HCT116 (cell line): ENCODE measurements around the gene CACNA2D3. TPM values are rescaled to one million over a fixed set of nuclear protein-coding genes. Genes with fewer than 3 reads are reported as not detected.

ENCODE experiments used
- ATAC-seq: fragments of 200-7000 bp; cut with Tn5 transposase; 2 replicates; pipeline ENCODE4 v1.9.1; 2020; ENCODE audit warnings: mild to moderate bottlenecking, moderate library complexity
- BruUV-seq: library from RNA; stranded (reverse); fragments of 400-500 nt; replicated peaks from 2 replicates; lab custom pipeline; 2021; lab: Mats Ljungman, UMichigan
- CTCF ChIA-PET: fragments of 300-600 bp; sonication (Branson Sonifier 250); formaldehyde crosslinking; loops from one replicate; lab custom pipeline; 2021; ENCODE audit warnings: antibody characterized with exemption; lab: Charles Lee
- POLR2A ChIA-PET: fragments of 300-600, 350-600 bp; sonication (Branson Sonifier 250); formaldehyde crosslinking; loops from one replicate; lab custom pipeline; 2021; ENCODE audit warnings: antibody characterized with exemption; lab: Charles Lee
- RAD21 ChIA-PET, 2 experiments: fragments of 300-600 bp; sonication (Branson Sonifier 250); formaldehyde crosslinking; loops; one replicate each; lab custom pipeline; 2023; ENCODE audit warnings: low total read pairs in 2 of 2; ENCODE audit not compliant: uncharacterized antibody in 2 of 2, unreplicated experiment in 2 of 2, low non-redundant PET in 1 of 2; lab: Charles Lee
- DNase-seq: peaks from one replicate; pipeline ENCODE4 v3.0.0-alpha.2; 2010; ENCODE audit warnings: low read depth, low spot score
- H2AFZ ChIP-seq: fragments of 200-600 bp; shearing (Covaris generic), sonication (generic); 2 replicates; pipeline ENCODE4 v1.6.1; 2017; ENCODE audit warnings: low read depth, mixed run types, mixed read lengths, antibody characterized with exemption, low read length; ENCODE audit not compliant: poor library complexity, severe bottlenecking
- H3K27ac ChIP-seq: 2 replicates; pipeline ENCODE4 v1.5.1; 2012; ENCODE audit warnings: low read depth, low read length
- H3K27me3 ChIP-seq: fragments of 200-600 bp; sonication (generic); 2 replicates; pipeline ENCODE4 v1.6.1; 2016; ENCODE audit warnings: mixed run types, low read length, mixed read lengths; ENCODE audit not compliant: insufficient read depth
- H3K36me3 ChIP-seq, 2 experiments: fragments of 200-500 bp in 1 of 2; fragments of 200-600 bp in 1 of 2; sonication (Bioruptor generic) in 1 of 2; sonication (generic) in 1 of 2; 2 replicates each; pipeline versions ENCODE4 v1.5.1 to v1.6.1; 2014 to 2016; ENCODE audit warnings: low read length in 2 of 2, inconsistent platforms in 1 of 2, mixed read lengths in 1 of 2, mixed run types in 1 of 2; ENCODE audit not compliant: insufficient read depth in 2 of 2, control insufficient read depth in 1 of 2
- H3K4me1 ChIP-seq, 2 experiments: fragments of 200-600 bp in 1 of 2; sonication (generic) in 1 of 2; 2 replicates each; pipeline versions ENCODE4 v1.5.1 to v1.6.1; 2012 to 2017; ENCODE audit warnings: low read length in 2 of 2, inconsistent platforms in 1 of 2, mild to moderate bottlenecking in 1 of 2, mixed read lengths in 1 of 2, mixed run types in 1 of 2, moderate library complexity in 1 of 2; ENCODE audit not compliant: insufficient read depth in 2 of 2, control insufficient read depth in 1 of 2
- H3K4me2 ChIP-seq: fragments of 200-600 bp; sonication (generic); 2 replicates; pipeline ENCODE4 v1.6.1; 2017; ENCODE audit warnings: mixed run types, low read length, mixed read lengths
- H3K4me3 ChIP-seq, 2 experiments: fragments of 200-600 bp in 1 of 2; sonication (generic) in 1 of 2; replicated peaks in 1 of 2; 2 replicates each; pipeline ENCODE4 v1.5.1; 2011 to 2016; ENCODE audit warnings: low read length in 2 of 2, control low read depth in 1 of 2, low read depth in 1 of 2, mild to moderate bottlenecking in 1 of 2, mixed read lengths in 1 of 2, mixed run types in 1 of 2
- H3K79me2 ChIP-seq: fragments of 200-600 bp; sonication (generic); 2 replicates; pipeline ENCODE4 v1.6.1; 2017; ENCODE audit warnings: mild to moderate bottlenecking, mixed run types, low read length, moderate library complexity, mixed read lengths; ENCODE audit not compliant: insufficient read depth
- H3K9ac ChIP-seq: fragments of 200-600 bp; sonication (generic); 2 replicates; pipeline ENCODE4 v1.6.1; 2016; ENCODE audit warnings: low read length, mixed read lengths
- H3K9me2 ChIP-seq: fragments of 200-600 bp; sonication (generic), shearing (Covaris generic); 2 replicates; pipeline ENCODE4 v1.6.1; 2017; ENCODE audit warnings: mixed run types, mild to moderate bottlenecking, moderate library complexity; ENCODE audit not compliant: insufficient read depth
- H3K9me3 ChIP-seq, 2 experiments: fragments of 200-500 bp in 1 of 2; fragments of 200-600 bp in 1 of 2; sonication (Bioruptor generic) in 1 of 2; sonication (generic) in 1 of 2; 2 replicates each; pipeline ENCODE4 v1.6.1; 2014 to 2017; ENCODE audit warnings: low read length in 2 of 2, mixed read lengths in 2 of 2, inconsistent platforms in 1 of 2, low read depth in 1 of 2, mild to moderate bottlenecking in 1 of 2, mixed run types in 1 of 2, moderate library complexity in 1 of 2; ENCODE audit not compliant: control insufficient read depth in 1 of 2, insufficient read depth in 1 of 2
- H4K20me1 ChIP-seq: fragments of 200-600 bp; sonication (generic), shearing (Covaris generic); 2 replicates; pipeline ENCODE4 v1.6.1; 2017; ENCODE audit warnings: mixed run types, mild to moderate bottlenecking, moderate library complexity; ENCODE audit not compliant: insufficient read depth
- CBX3 ChIP-seq: IDR thresholded peaks from 2 replicates; pipeline ENCODE4 v1.6.1; 2012; ENCODE audit warnings: low read depth
- CTCF ChIP-seq, 3 experiments: fragments of 200-600 bp in 1 of 3; sonication (generic) in 1 of 3; IDR thresholded peaks in 2 of 3; conservative IDR thresholded peaks in 1 of 3; 2 replicates each; pipeline ENCODE4 v1.5.1; 2012 to 2017; ENCODE audit warnings: low read depth in 2 of 3, low read length in 2 of 3, antibody characterized with exemption in 1 of 3, borderline replicate concordance in 1 of 3, control low read depth in 1 of 3, mild to moderate bottlenecking in 1 of 3, mixed read lengths in 1 of 3, mixed run types in 1 of 3, moderate library complexity in 1 of 3; ENCODE audit not compliant: insufficient read depth in 1 of 3
- EGR1 ChIP-seq: IDR thresholded peaks from 2 replicates; pipeline ENCODE4 v1.6.1; 2012; ENCODE audit warnings: low read depth
- ELF1 ChIP-seq: IDR thresholded peaks from 2 replicates; pipeline ENCODE4 v1.6.1; 2012; ENCODE audit warnings: low read depth, borderline replicate concordance
- EZH2 ChIP-seq: fragments of 200-600 bp; sonication (generic); IDR thresholded peaks from 2 replicates; pipeline ENCODE4 v1.6.1; 2017; ENCODE audit warnings: antibody characterized with exemption, mixed run types
- EZH2phosphoT487 ChIP-seq: fragments of 200-600 bp; IDR thresholded peaks from 2 replicates; pipeline ENCODE4 v1.6.1; 2018; ENCODE audit warnings: antibody characterized with exemption, borderline replicate concordance
- FOSL1 ChIP-seq: IDR thresholded peaks from 2 replicates; pipeline ENCODE4 v1.6.1; 2012; ENCODE audit warnings: low read depth
- JUND ChIP-seq: IDR thresholded peaks from 2 replicates; pipeline ENCODE4 v1.6.1; 2012
- MAX ChIP-seq: IDR thresholded peaks from 2 replicates; pipeline ENCODE4 v1.6.1; 2012
- POLR2A ChIP-seq: IDR thresholded peaks from 2 replicates; pipeline ENCODE4 v1.7.0; 2011; ENCODE audit warnings: borderline replicate concordance; ENCODE audit not compliant: insufficient read depth, insufficient read length; ENCODE audit errors: extremely low read depth
- POLR2AphosphoS5 ChIP-seq: IDR thresholded peaks from 2 replicates; pipeline ENCODE4 v1.6.1; 2011; ENCODE audit warnings: mild to moderate bottlenecking, low read depth, low read length, moderate library complexity
- RAD21 ChIP-seq: IDR thresholded peaks from 2 replicates; pipeline ENCODE4 v1.6.1; 2012; ENCODE audit warnings: low read depth, mild to moderate bottlenecking
- SIN3A ChIP-seq: IDR thresholded peaks from 2 replicates; pipeline ENCODE4 v1.6.1; 2012; ENCODE audit warnings: low read depth
- SP1 ChIP-seq: IDR thresholded peaks from 2 replicates; pipeline ENCODE4 v1.6.1; 2012; ENCODE audit warnings: low read depth
- SRF ChIP-seq: IDR thresholded peaks from 2 replicates; pipeline ENCODE4 v1.6.1; 2012; ENCODE audit warnings: low read depth
- TCF7L2 ChIP-seq: IDR thresholded peaks from 2 replicates; pipeline ENCODE4 v1.7.0; 2011; ENCODE audit warnings: borderline replicate concordance, inconsistent platforms; ENCODE audit not compliant: insufficient read depth, insufficient read length; ENCODE audit errors: extremely low read depth
- YY1 ChIP-seq: IDR thresholded peaks from 2 replicates; pipeline ENCODE4 v1.6.1; 2011; ENCODE audit warnings: low read length, low read depth, moderate library complexity, mild to moderate bottlenecking; ENCODE audit not compliant: insufficient replicate concordance; ENCODE audit errors: extremely low read depth
- ZBTB33 ChIP-seq: IDR thresholded peaks from 2 replicates; pipeline ENCODE4 v1.6.1; 2011; ENCODE audit warnings: mild to moderate bottlenecking, low read length, moderate library complexity; ENCODE audit not compliant: insufficient replicate concordance; ENCODE audit errors: extremely low read depth
- ZFX ChIP-seq: fragments of 450-650 bp; IDR thresholded peaks from 2 replicates; pipeline ENCODE4 v1.6.1; 2017
- ZNF274 ChIP-seq: fragments of 200-500 bp; sonication (Bioruptor generic); IDR thresholded peaks from 2 replicates; pipeline ENCODE4 v1.6.1; 2014; ENCODE audit warnings: mild to moderate bottlenecking, low read depth, low read length, inconsistent platforms
- intact Hi-C: fragments of 100-400 bp; cut with micrococcal nuclease; formaldehyde crosslinking; loops from 2 replicates; pipeline ENCODE4 v1.10.0; 2022
- total RNA-seq: library from RNA; stranded (reverse); gene quantifications from one replicate; pipeline ENCODE4 v1.2.1, GENCODE V29; 2021; ENCODE audit not compliant: unreplicated experiment

The CACNA2D3 gene
- total RNA-seq, 1 experiment from 2014 or later: 0.20 TPM

GRCh38 chr3:54506603-54507002 lies 384.3 kb downstream of the CACNA2D3 start:
- H2AFZ ChIP-seq: no peak overlapping the region
- BruUV-seq: no TSS peak
- intact Hi-C loops: no loop called here
- H3K4me2 ChIP-seq: no peak overlapping the region
- TF ChIP-seq ZBTB33 (no peak), SIN3A (no peak), RAD21 (no peak), JUND (no peak), ZFX (no peak), CBX3 (no peak), EGR1 (no peak), CTCF (IDR thresholded peaks at IDR 0.05 in 2 of 3, conservative IDR thresholded peaks at IDR 0.05 in 1 of 3; ENCODE audit: borderline replicate concordance in 1 of 3, insufficient read depth in 1 of 3, low read depth in 2 of 3, low read length in 2 of 3) (no peak), EZH2 (no peak), SRF (no peak), YY1 (no peak), TCF7L2 (no peak), ELF1 (no peak), FOSL1 (no peak), ZNF274 (no peak), EZH2phosphoT487 (no peak), POLR2AphosphoS5 (no peak), POLR2A (no peak), SP1 (no peak), MAX (no peak)
- no peaks in the 10 kb centered on the region for H3K4me1 ChIP-seq
- no peak for DNase-seq
- H3K9ac ChIP-seq: no peak overlapping the region
- H3K27ac ChIP-seq: no peak overlapping the region
- ChIA-PET RAD21 (no interaction called here), CTCF (no interaction called here), POLR2A (no interaction called here)
- peaks cover 0 to 2% of the 10 kb centered on the region in 2 experiments; a peak in 1 of 4 replicates for H3K9me3 ChIP-seq
- no peaks in the 10 kb centered on the region for H3K36me3 ChIP-seq
- no peaks in the 10 kb centered on the region for H3K9me2 ChIP-seq
- no peaks in the 10 kb centered on the region for H3K79me2 ChIP-seq
- ATAC-seq: no peak
- no peak overlapping the region for H3K4me3 ChIP-seq
- H3K27me3 ChIP-seq: no peaks in the 10 kb centered on the region
- H4K20me1 ChIP-seq: no peaks in the 10 kb centered on the region
